B cell (primary cell): Measurements from ENCODE around the gene ZBTB47. TPM values are rescaled to one million over a fixed set of nuclear protein-coding genes. Genes with fewer than 3 reads are reported as not detected.

Experiments used
- ATAC-seq: fragments of 200-7000 bp; cut with Tn5 transposase; one replicate; pipeline ENCODE4 v1.10.0; 2021; ENCODE audit warnings: low read depth, mild to moderate bottlenecking, moderate number of reproducible peaks, moderate library complexity
- CTCF ChIA-PET: fragments of 350-600 bp; sonication (Branson Sonifier 250); formaldehyde crosslinking; loops from one replicate; lab custom pipeline; 2021; ENCODE audit warnings: antibody characterized with exemption, inconsistent platforms; lab: Charles Lee
- POLR2A ChIA-PET: fragments of 350-600 bp; sonication (Branson Sonifier 250); formaldehyde crosslinking; loops from one replicate; lab custom pipeline; 2021; ENCODE audit warnings: antibody characterized with exemption; lab: Charles Lee
- DNase-seq: peaks from one replicate; pipeline ENCODE4 v3.0.0; 2013
- H2AFZ ChIP-seq: 2 replicates; pipeline ENCODE4 v1.6.1; 2012; ENCODE audit warnings: mild to moderate bottlenecking, low read depth, low read length; ENCODE audit not compliant: insufficient read depth, poor library complexity, severe bottlenecking
- H3K27ac ChIP-seq, 2 donors: 1 replicate in 1 of 2; 2 replicates in 1 of 2; pipeline ENCODE4 v1.5.1; 2012 to 2013; ENCODE audit warnings: low read length in 2 of 2, mild to moderate bottlenecking in 2 of 2, moderate library complexity in 1 of 2
- H3K27me3 ChIP-seq, 4 experiments: fragments of 200-600 bp in 1 of 4; sonication (generic) in 1 of 4; replicated peaks in 1 of 4; 1 replicate in 2 of 4; 2 replicates in 2 of 4; pipeline versions ENCODE4 v1.6.1 to v1.7.0; 2013 to 2016; ENCODE audit warnings: low read length in 3 of 4, mild to moderate bottlenecking in 2 of 4, mixed read lengths in 1 of 4, moderate library complexity in 1 of 4; ENCODE audit not compliant: insufficient read depth in 4 of 4, control insufficient read depth in 3 of 4; ENCODE audit errors: control extremely low read depth in 1 of 4
- H3K36me3 ChIP-seq, 2 experiments: replicated peaks in 1 of 2; 1 replicate in 1 of 2; 2 replicates in 1 of 2; pipeline versions ENCODE4 v1.6.1 to v1.7.1; 2013; ENCODE audit warnings: low read length in 1 of 2; ENCODE audit not compliant: insufficient read depth in 2 of 2, control insufficient read depth in 1 of 2; ENCODE audit errors: control extremely low read depth in 1 of 2, extremely low read depth in 1 of 2
- H3K4me1 ChIP-seq, 2 donors: fragments of 200-600 bp in 1 of 2; sonication (generic) in 1 of 2; 1 replicate in 1 of 2; 2 replicates in 1 of 2; pipeline versions ENCODE4 v1.5.1 to v1.6.1; 2013 to 2017; ENCODE audit warnings: low read length in 2 of 2; ENCODE audit not compliant: control insufficient read depth in 2 of 2, insufficient read depth in 2 of 2
- H3K4me2 ChIP-seq: replicated peaks from 2 replicates; pipeline ENCODE3; 2012; ENCODE audit warnings: mild to moderate bottlenecking, low read depth, low read length; ENCODE audit not compliant: poor library complexity, severe bottlenecking
- H3K4me3 ChIP-seq, 5 experiments: fragments of 200-600 bp in 1 of 5; sonication (generic) in 1 of 5; 1 replicate in 3 of 5; 2 replicates in 2 of 5; pipeline versions ENCODE4 v1.5.1 to v1.7.0; 2011 to 2016; ENCODE audit warnings: low read length in 4 of 5, mild to moderate bottlenecking in 4 of 5, low read depth in 2 of 5, control low read depth in 1 of 5, moderate library complexity in 1 of 5; ENCODE audit not compliant: insufficient read depth in 1 of 5; ENCODE audit errors: control extremely low read depth in 1 of 5, extremely low read depth in 1 of 5
- H3K79me2 ChIP-seq: fragments of 200-600 bp; sonication (generic); one replicate; pipeline ENCODE4 v1.6.0; 2016; ENCODE audit warnings: low read length; ENCODE audit not compliant: control insufficient read depth, insufficient read depth
- H3K9ac ChIP-seq: fragments of 200-600 bp; sonication (generic); 2 replicates; pipeline ENCODE4 v1.6.1; 2017; ENCODE audit warnings: mild to moderate bottlenecking, low read length, moderate library complexity
- H3K9me3 ChIP-seq, 3 donors: one replicate each; pipeline versions ENCODE4 v1.6.1 to v1.7.1; 2013; ENCODE audit warnings: low read length in 2 of 3; ENCODE audit not compliant: control insufficient read depth in 2 of 3, insufficient read depth in 1 of 3; ENCODE audit errors: control extremely low read depth in 1 of 3
- H4K20me1 ChIP-seq: 2 replicates; pipeline ENCODE4 v1.6.0; 2012; ENCODE audit warnings: mild to moderate bottlenecking, low read length; ENCODE audit not compliant: insufficient read depth, control insufficient read depth, poor library complexity, severe bottlenecking
- H3K27ac Mint-ChIP-seq: one replicate; pipeline ENCODE4 v1.8.0; 2021; ENCODE audit warnings: mixed read lengths
- H3K27me3 Mint-ChIP-seq: one replicate; pipeline ENCODE4 v1.8.0; 2021; ENCODE audit warnings: mixed read lengths
- H3K4me1 Mint-ChIP-seq: one replicate; pipeline ENCODE4 v1.8.0; 2021; ENCODE audit warnings: mixed read lengths
- H3K4me3 Mint-ChIP-seq: one replicate; pipeline ENCODE4 v1.8.0; 2021; ENCODE audit warnings: mixed read lengths
- H3K9me3 Mint-ChIP-seq: one replicate; pipeline ENCODE4 v1.8.0; 2022; ENCODE audit warnings: mixed read lengths; ENCODE audit not compliant: insufficient read depth
- CTCF ChIP-seq: fragments of 200-600 bp; IDR thresholded peaks from one replicate; pipeline ENCODE4 v1.8.0; 2022; ENCODE audit warnings: antibody characterized with exemption, mild to moderate bottlenecking
- EZH2 ChIP-seq: IDR thresholded peaks from 2 replicates; pipeline ENCODE4 v1.6.1; 2012; ENCODE audit warnings: borderline replicate concordance, low read depth, mild to moderate bottlenecking, moderate library complexity, low read length; ENCODE audit not compliant: insufficient read depth, poor library complexity, severe bottlenecking
- WGBS: methylation state at CpG from one replicate; pipeline ENCODE4 v1.1.5; 2013; ENCODE audit warnings: missing lambda C conversion rate; ENCODE audit not compliant: insufficient coverage; 5-methylcytosine and 5-hydroxymethylcytosine counted together
- intact Hi-C: fragments of 100-400 bp; cut with micrococcal nuclease; formaldehyde crosslinking; loops from one replicate; pipeline ENCODE4 v1.10.0; 2022
- polyA plus RNA-seq: library from polyadenylated mRNA; depleted of rRNA; stranded (reverse); fragments of >200 nt; gene quantifications from 2 replicates; pipeline ENCODE4 v1.2.3, GENCODE V29; 2012
- total RNA-seq, 2 donors: library from RNA; stranded (reverse); fragments of 120-200 nt in 1 of 2; gene quantifications; 1 replicate in 1 of 2; 2 replicates in 1 of 2; pipeline versions ENCODE4 v1.2.3 to v1.2.4, GENCODE V29; 2013 to 2022

ZBTB47 gene
- total and polyA plus RNA-seq, 2 donors (not counting 1 experiment from before 2014, with no cell fraction given), result 0.34 to 1.6 TPM

- TF ChIP-seq CTCF, result no peak
- no peak for TF ChIP-seq EZH2
- H2AFZ ChIP-seq, result no peak overlapping the region
- H3K79me2 ChIP-seq, result no peaks in the 10 kb centered on the region
- 79% methylated on average over 4 of the region's 4 CpGs for WGBS
- CTCF ChIA-PET, result no interaction called here
- peaks cover 25 to 30% of the 10 kb centered on the region in 2 donors for H3K4me1 ChIP-seq
- no peak overlapping the region for H3K9ac ChIP-seq
- peaks cover 0 to 4% (median 0%) of the 10 kb centered on the region in 3 donors for H3K9me3 ChIP-seq
- no peaks in the 10 kb centered on the region for H4K20me1 ChIP-seq
- no peaks in the 10 kb centered on the region for H3K36me3 ChIP-seq
- Mint-ChIP-seq H3K27me3 (peaks cover 7% of the 10 kb centered on the region), H3K9me3 (no peaks in the 10 kb centered on the region), H3K4me1 (peaks cover 21% of the 10 kb centered on the region), H3K27ac (no peak overlapping the region), H3K4me3 (peak overlapping the region; percentile 57)
- H3K27me3 ChIP-seq, result peaks cover 0 to 21% (median 1%) of the 10 kb centered on the region in 4 experiments
- ATAC-seq (no peak), DNase-seq (no peak)
- H3K4me2 ChIP-seq, result peak overlapping the region; percentile 88
- POLR2A ChIA-PET, result no interaction called here
- intact Hi-C loops, result no loop called here
- H3K4me3 ChIP-seq, result no peak overlapping the region
- no peak overlapping the region for H3K27ac ChIP-seq
Observed at GRCh38 chr3:42655331-42655888, 1.9 kb downstream of the ZBTB47 start.

GRCh38 chr3:42655980-42656679, 2.6 kb downstream of the ZBTB47 start:
- no peak overlapping the region for H3K27ac Mint-ChIP-seq
- 97% methylated on average over 6 of the region's 6 CpGs for WGBS
- no peak for ATAC-seq

More at GRCh38 chr3:42655980-42656679, 2.6 kb downstream of the ZBTB47 start:
- Histone ChIP-seq H3K4me1 (peaks cover 25 to 30% of the 10 kb centered on the region in 2 donors), H3K36me3 (no peaks in the 10 kb centered on the region), H2AFZ (no peak overlapping the region), H3K4me3 (no peak overlapping the region), H3K27ac (no peak overlapping the region), H3K9ac (no peak overlapping the region), H3K27me3 (peaks cover 0 to 21% (median 1%) of the 10 kb centered on the region in 4 experiments), H4K20me1 (no peaks in the 10 kb centered on the region), H3K4me2 (no peak overlapping the region), H3K79me2 (no peaks in the 10 kb centered on the region), H3K9me3 (peaks cover 0 to 4% (median 0%) of the 10 kb centered on the region in 3 donors)
- DNase-seq, result no peak
- ChIA-PET POLR2A (no interaction called here), CTCF (no interaction called here)
- Mint-ChIP-seq H3K4me1 (peaks cover 21% of the 10 kb centered on the region), H3K9me3 (no peaks in the 10 kb centered on the region), H3K4me3 (no peak overlapping the region), H3K27me3 (peaks cover 7% of the 10 kb centered on the region)
- TF ChIP-seq CTCF (no peak), EZH2 (no peak)
- intact Hi-C loops, result no loop called here
